Stimulated activated CD4-positive, alpha-beta T cell treated with anti-CD3 and anti-CD28 coated beads, TNF-alpha, amount 100 ng/mL, for 4 hours (primary cell): ENCODE data around the gene HOXB13.
A peak's percentile ranks its signal among the peaks of the same experiment; 100 is the strongest.

Experiments
- DNase-seq, 3 experiments: peaks; one replicate each; pipeline ENCODE4 v3.0.0-alpha.2; 2020; ENCODE audit warnings: low read depth in 3 of 3

Gene HOXB13

GRCh38 chr17:48711128-48711527 is 17.4 kb downstream of the HOXB13 start:
- no peak for DNase-seq

GRCh38 chr17:48704361-48705248 is 23.9 kb downstream of the HOXB13 start:
- no peak for DNase-seq

- DNase-seq, result no peak
Observed at GRCh38 chr17:48701864-48702532, 26.6 kb downstream of the HOXB13 start.

GRCh38 chr17:48693178-48693577 is 35.4 kb downstream of the HOXB13 start:
- DNase-seq, result no peak

GRCh38 chr17:48692049-48692448 is 36.5 kb downstream of the HOXB13 start:
- DNase-seq, result no peak

GRCh38 chr17:48690655-48691054 is 37.9 kb downstream of the HOXB13 start:
- no peak for DNase-seq

- DNase-seq, result no peak
Observed at GRCh38 chr17:48681609-48682008, 46.9 kb downstream of the HOXB13 start.

- no peak for DNase-seq
Observed at GRCh38 chr17:48679385-48680096, 49.0 kb downstream of the HOXB13 start.

GRCh38 chr17:48678141-48678971 is 50.2 kb downstream of the HOXB13 start:
- peak; percentile 44 to 56 (median 46) for DNase-seq

- no peak for DNase-seq
Observed at GRCh38 chr17:48676963-48677558, 51.5 kb downstream of the HOXB13 start.
